HEK293 (cell line): ENCODE measurements around the gene PKHD1.

Experiments
- CTCF ChIA-PET: fragments of 350-600 bp; formaldehyde crosslinking; extraction: SDS; loops from one replicate; lab custom pipeline; 2021; ENCODE audit warnings: antibody characterized with exemption; lab: Yijun Ruan, JAX
- POLR2A ChIA-PET: fragments of 300-600 bp; formaldehyde crosslinking; extraction: SDS; loops from one replicate; lab custom pipeline; 2020; ENCODE audit warnings: antibody characterized with exemption, inconsistent platforms; lab: Yijun Ruan, JAX
- H3K27ac ChIP-seq: fragments of 200-500 bp; sonication (Bioruptor generic); 2 replicates; pipeline ENCODE4 v1.5.1; 2014; ENCODE audit warnings: low read depth, low read length, control low read depth, inconsistent platforms; ENCODE audit errors: extremely low read depth
- H3K36me3 ChIP-seq, 2 experiments: fragments of 200-500 bp in 1 of 2; sonication (Bioruptor generic) in 1 of 2; 1 replicate in 1 of 2; 2 replicates in 1 of 2; pipeline ENCODE4 v1.5.1; 2014 to 2017; ENCODE audit warnings: inconsistent platforms in 2 of 2, low read length in 2 of 2; ENCODE audit not compliant: control insufficient read depth in 2 of 2, insufficient read depth in 1 of 2
- H3K4me1 ChIP-seq: fragments of 200-500 bp; sonication (Bioruptor generic); 2 replicates; pipeline ENCODE4 v1.5.1; 2014; ENCODE audit warnings: mild to moderate bottlenecking, low read length, inconsistent platforms; ENCODE audit not compliant: control insufficient read depth, insufficient read depth
- H3K4me3 ChIP-seq: 2 replicates; pipeline ENCODE4 v1.5.1; 2011; ENCODE audit warnings: low read depth, mild to moderate bottlenecking, control low read depth, low read length, moderate library complexity
- H3K9me3 ChIP-seq: fragments of 200-500 bp; sonication (Bioruptor generic); 2 replicates; pipeline ENCODE4 v1.5.1; 2014; ENCODE audit warnings: low read depth, low read length, inconsistent platforms; ENCODE audit not compliant: control insufficient read depth, insufficient read depth
- GFI1B ChIP-seq: fragments of 450-650 bp; formaldehyde crosslinking; IDR thresholded peaks from 2 replicates; pipeline ENCODE4 v1.5.1; 2016; ENCODE audit warnings: missing biosample characterization, missing genetic modification characterization
- KLF7 ChIP-seq: fragments of 450-650 bp; formaldehyde crosslinking; IDR thresholded peaks from 2 replicates; pipeline ENCODE4 v1.5.1; 2016; ENCODE audit warnings: missing biosample characterization, missing genetic modification characterization, borderline replicate concordance
- OVOL3 ChIP-seq: fragments of 450-650 bp; formaldehyde crosslinking; IDR thresholded peaks from 2 replicates; pipeline ENCODE4 v1.5.1; 2016; ENCODE audit warnings: missing biosample characterization, missing genetic modification characterization
- PBX3 ChIP-seq: sonication (generic); formaldehyde crosslinking; IDR thresholded peaks from 2 replicates; pipeline ENCODE4 v1.8.1; 2022; ENCODE audit warnings: mild to moderate bottlenecking, moderate library complexity, missing genetic modification reagents
- PRDM1 ChIP-seq: fragments of 450-650 bp; formaldehyde crosslinking; IDR thresholded peaks from 2 replicates; pipeline ENCODE4; 2016; ENCODE audit warnings: missing biosample characterization, missing genetic modification characterization
- PRDM2 ChIP-seq: fragments of 450-650 bp; formaldehyde crosslinking; IDR thresholded peaks from 2 replicates; pipeline ENCODE4 v1.5.1; 2016; ENCODE audit warnings: missing biosample characterization, missing genetic modification characterization, borderline replicate concordance
- REPIN1 ChIP-seq: fragments of 450-650 bp; formaldehyde crosslinking; IDR thresholded peaks from 2 replicates; pipeline ENCODE4 v1.5.1; 2017; ENCODE audit warnings: missing biosample characterization, missing genetic modification characterization, low read depth
- ZBTB6 ChIP-seq: fragments of 450-650 bp; formaldehyde crosslinking; IDR thresholded peaks from 2 replicates; pipeline ENCODE4 v1.5.1; 2017; ENCODE audit warnings: missing biosample characterization, missing genetic modification characterization
- ZFHX2 ChIP-seq: fragments of 450-650 bp; formaldehyde crosslinking; conservative IDR thresholded peaks from 2 replicates; pipeline ENCODE4 v1.5.1; 2016; ENCODE audit warnings: missing biosample characterization, missing genetic modification characterization
- ZNF155 ChIP-seq: fragments of 450-650 bp; formaldehyde crosslinking; IDR thresholded peaks from 2 replicates; pipeline ENCODE4 v1.5.1; 2016; ENCODE audit warnings: missing biosample characterization, missing genetic modification characterization
- ZNF174 ChIP-seq: fragments of 450-650 bp; formaldehyde crosslinking; IDR thresholded peaks from 2 replicates; pipeline ENCODE4 v1.5.0; 2017; ENCODE audit warnings: missing biosample characterization, mild to moderate bottlenecking, missing genetic modification characterization
- ZNF202 ChIP-seq: fragments of 450-650 bp; formaldehyde crosslinking; IDR thresholded peaks from 2 replicates; pipeline ENCODE4 v1.5.1; 2016; ENCODE audit warnings: missing biosample characterization, missing genetic modification characterization, borderline replicate concordance
- ZNF274 ChIP-seq, 2 experiments: fragments of 200-500 bp in 1 of 2; fragments of 450-650 bp in 1 of 2; sonication (Bioruptor generic) in 1 of 2; formaldehyde crosslinking in 1 of 2; IDR thresholded peaks; 2 replicates each; pipeline versions ENCODE4 v1.5.1 to v1.6.1; 2014 to 2016; ENCODE audit warnings: borderline replicate concordance in 1 of 2, inconsistent platforms in 1 of 2, low read length in 1 of 2, missing biosample characterization in 1 of 2, missing genetic modification characterization in 1 of 2
- ZNF341 ChIP-seq: fragments of 450-650 bp; formaldehyde crosslinking; IDR thresholded peaks from 2 replicates; pipeline ENCODE4; 2016; ENCODE audit warnings: low read depth, missing biosample characterization, missing genetic modification characterization
- ZNF354C ChIP-seq: fragments of 450-650 bp; formaldehyde crosslinking; IDR thresholded peaks from 2 replicates; pipeline ENCODE4 v1.5.1; 2016; ENCODE audit warnings: missing biosample characterization, missing genetic modification characterization, low read depth, borderline replicate concordance
- ZNF366 ChIP-seq: fragments of 450-650 bp; formaldehyde crosslinking; conservative IDR thresholded peaks from 2 replicates; pipeline ENCODE4 v1.5.1; 2016; ENCODE audit warnings: missing biosample characterization, missing genetic modification characterization
- ZNF514 ChIP-seq: fragments of 450-650 bp; formaldehyde crosslinking; IDR thresholded peaks from 2 replicates; pipeline ENCODE4 v1.5.1; 2016; ENCODE audit warnings: missing biosample characterization, missing genetic modification characterization
- ZNF529 ChIP-seq: fragments of 450-650 bp; formaldehyde crosslinking; IDR thresholded peaks from 2 replicates; pipeline ENCODE4 v1.5.1; 2017; ENCODE audit warnings: missing genetic modification characterization, missing biosample characterization; ENCODE audit not compliant: insufficient replicate concordance
- ZNF585B ChIP-seq: fragments of 450-650 bp; formaldehyde crosslinking; IDR thresholded peaks from 2 replicates; pipeline ENCODE4 v1.5.1; 2016; ENCODE audit warnings: missing biosample characterization, missing genetic modification characterization
- ZNF600 ChIP-seq: fragments of 450-650 bp; formaldehyde crosslinking; IDR thresholded peaks from 2 replicates; pipeline ENCODE4 v1.5.1; 2016; ENCODE audit warnings: missing biosample characterization, missing genetic modification characterization
- ZNF621 ChIP-seq: fragments of 450-650 bp; formaldehyde crosslinking; IDR thresholded peaks from 2 replicates; pipeline ENCODE4 v1.5.1; 2017; ENCODE audit warnings: missing biosample characterization, missing genetic modification characterization
- ZNF76 ChIP-seq: fragments of 450-650 bp; formaldehyde crosslinking; IDR thresholded peaks from 2 replicates; pipeline ENCODE4; 2016; ENCODE audit warnings: low read depth, missing biosample characterization, missing genetic modification characterization, borderline replicate concordance
- ZNF792 ChIP-seq: fragments of 450-650 bp; formaldehyde crosslinking; IDR thresholded peaks from 2 replicates; pipeline ENCODE4 v1.5.1; 2016; ENCODE audit warnings: missing biosample characterization, missing genetic modification characterization

PKHD1 gene

GRCh38 chr6:51842804-51843378 is 244.5 kb downstream of the PKHD1 start (continued):
- TF ChIP-seq REPIN1 (no peak), ZNF600 (tag by site-specific recombination) (no peak), ZNF514 (tag by site-specific recombination) (no peak), ZBTB6 (tag by site-specific recombination) (no peak)

GRCh38 chr6:51842061-51842803 is 245.2 kb downstream of the PKHD1 start:
- H3K36me3 ChIP-seq, result no peaks in the 10 kb centered on the region
- POLR2A ChIA-PET, result no interaction called here
- CTCF ChIA-PET, result no interaction called here
- TF ChIP-seq KLF7 (tag by site-specific recombination) (no peak), ZNF202 (no peak), ZNF174 (tag by site-specific recombination) (no peak), ZNF366 (tag by site-specific recombination) (no peak), ZNF155 (tag by site-specific recombination) (no peak), PRDM1 (tag by site-specific recombination) (no peak)
- H3K9me3 ChIP-seq, result no peaks in the 10 kb centered on the region
- no peak overlapping the region for H3K27ac ChIP-seq
- peaks cover 3% of the 10 kb centered on the region; the same call in 1 of the 2 replicates for H3K4me1 ChIP-seq
- no peak overlapping the region for H3K4me3 ChIP-seq

- POLR2A ChIA-PET, result no interaction called here
- CTCF ChIA-PET, result interaction anchor here (1.3 kb wide), 1 partner anchor 90 kb away, joined by 3 read pairs; no protein-coding TSS in a partner anchor
- H3K4me1 ChIP-seq, result peaks cover 3% of the 10 kb centered on the region; the same call in 1 of the 2 replicates
- no peak overlapping the region for H3K4me3 ChIP-seq
- H3K27ac ChIP-seq, result no peak overlapping the region
- H3K9me3 ChIP-seq, result no peaks in the 10 kb centered on the region
- no peaks in the 10 kb centered on the region for H3K36me3 ChIP-seq
- no peak for TF ChIP-seq ZNF529
- no peak for TF ChIP-seq ZFHX2
- no peak for TF ChIP-seq OVOL3 (tag by site-specific recombination)
- no peak for TF ChIP-seq ZNF341 (tag by site-specific recombination)
- no peak for TF ChIP-seq ZNF274 (IDR thresholded peaks at IDR 0.05; ENCODE audit: low read length)
- no peak for TF ChIP-seq ZNF274 (tag by site-specific recombination; IDR thresholded peaks at IDR 0.05; ENCODE audit: borderline replicate concordance)
- no peak for TF ChIP-seq PRDM2 (tag by site-specific recombination)
- no peak for TF ChIP-seq ZNF354C (tag by site-specific recombination)
- TF ChIP-seq ZNF76, result no peak
- TF ChIP-seq PBX3 (CRISPR knock-in tag), result no peak
- TF ChIP-seq ZNF585B (tag by site-specific recombination), result no peak
- no peak for TF ChIP-seq GFI1B (tag by site-specific recombination)
- TF ChIP-seq ZNF792 (tag by site-specific recombination), result no peak
- no peak for TF ChIP-seq ZNF621 (tag by site-specific recombination)
- TF ChIP-seq ZNF155 (tag by site-specific recombination), result no peak
Measured at GRCh38 chr6:51841626-51842025, 245.8 kb downstream of the PKHD1 start.
